KOPT-K1 (cell line): ENCODE data around the gene RRP36.
"Not testable (repeated sequence)": the region's sequence is repeated elsewhere in the genome, so short reads cannot be mapped to it uniquely, and the experiment has no call there.

ENCODE experiments used
- H3K27ac ChIP-seq: fragments of 200-600 bp; sonication (generic); 2 replicates; pipeline ENCODE4 v1.5.1; 2016; ENCODE audit warnings: antibody characterized with exemption, mild to moderate bottlenecking, low read depth, low read length; ENCODE audit not compliant: poor library complexity, severe bottlenecking
- H3K36me3 ChIP-seq: fragments of 200-600 bp; sonication (generic); 2 replicates; pipeline ENCODE4 v1.5.1; 2017; ENCODE audit warnings: antibody characterized with exemption, mild to moderate bottlenecking, low read length, moderate library complexity; ENCODE audit not compliant: insufficient read depth
- H3K9me3 ChIP-seq: fragments of 200-600 bp; sonication (generic); 2 replicates; pipeline ENCODE4 v1.5.1; 2017; ENCODE audit warnings: antibody characterized with exemption, low read length, mild to moderate bottlenecking; ENCODE audit not compliant: insufficient read depth, poor library complexity, severe bottlenecking

The RRP36 gene

DNA sequence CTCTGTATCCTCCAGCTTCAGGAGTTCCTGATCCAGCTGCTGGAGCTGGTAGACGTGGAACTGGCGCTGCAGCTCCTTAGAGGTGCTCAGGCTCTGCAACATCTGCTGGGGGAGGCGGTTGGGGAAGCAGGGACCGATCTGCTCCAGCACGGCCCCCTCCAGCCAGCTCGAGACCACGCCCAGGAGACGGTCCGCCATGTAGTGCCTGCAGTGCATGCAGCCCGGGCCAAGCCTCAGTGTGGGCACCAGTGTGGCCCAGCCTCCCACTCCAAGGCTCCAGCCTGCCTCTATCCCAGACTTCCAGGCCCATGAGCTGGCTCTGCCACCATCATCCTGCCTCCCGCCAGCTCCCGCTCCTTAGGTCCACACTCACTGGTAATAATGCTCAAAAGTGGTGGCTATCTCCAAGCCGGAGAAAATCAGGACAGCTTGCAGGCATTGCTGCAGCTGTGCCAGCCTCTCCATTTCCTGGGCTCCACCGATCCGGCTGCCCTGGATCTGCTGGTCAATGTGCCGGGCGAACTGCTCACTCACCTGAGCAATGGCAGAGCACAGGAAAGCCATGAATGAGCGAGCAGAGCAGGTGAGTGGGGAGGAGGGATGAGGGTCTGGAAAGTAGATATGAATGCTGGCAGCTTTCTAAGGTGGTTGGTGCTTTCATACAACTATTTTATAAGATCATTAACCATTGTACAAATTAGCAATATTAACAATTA, 19.3 kb downstream of the RRP36 start:
- Histone ChIP-seq H3K27ac (no peak overlapping the region), H3K36me3 (peaks cover 87% of the 10 kb centered on the region), H3K9me3 (no peaks in the 10 kb centered on the region)

DNA sequence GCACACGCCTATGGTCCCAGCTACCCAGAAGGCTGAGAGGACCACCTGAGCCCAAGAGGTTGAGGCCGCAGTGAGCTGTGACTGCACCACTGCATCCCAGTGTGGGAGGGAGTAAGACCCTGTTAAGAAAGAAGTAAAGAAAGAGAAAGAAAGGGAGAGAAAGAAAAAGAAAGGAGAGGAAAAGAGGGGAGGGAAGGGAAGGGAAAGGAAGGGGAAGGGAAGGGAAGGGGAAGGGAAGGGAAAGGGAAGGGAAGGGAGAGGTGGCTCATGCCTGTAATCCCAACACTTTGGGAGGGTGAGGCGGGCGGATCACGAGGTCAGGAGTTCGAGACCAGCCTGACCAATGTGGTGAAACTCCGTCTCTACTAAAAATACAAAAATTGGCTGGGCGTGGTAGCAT, 20.1 kb downstream of the RRP36 start:
- H3K9me3 ChIP-seq, H3K27ac ChIP-seq: not testable (repeated sequence)
- H3K36me3 ChIP-seq = peaks cover 89% of the 10 kb centered on the region

DNA sequence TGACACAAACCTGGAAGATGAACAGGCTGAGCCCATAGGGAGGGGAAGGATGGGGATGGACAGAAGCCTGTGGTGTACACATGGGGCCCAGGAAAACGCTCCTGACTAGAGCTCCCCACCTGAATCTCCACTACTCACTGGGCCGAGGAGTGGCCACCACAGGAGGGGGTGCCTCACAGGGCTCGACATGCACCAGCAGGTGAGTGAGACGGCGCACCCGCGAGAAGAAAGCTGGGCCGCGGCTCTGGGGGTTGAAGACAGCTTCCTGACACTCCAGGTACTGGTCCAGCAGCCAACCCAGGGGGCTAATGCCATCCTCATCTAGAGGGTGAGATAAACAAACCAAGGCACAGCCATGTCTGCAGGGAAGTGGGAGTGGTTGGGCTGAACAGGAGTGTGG, 21.9 kb downstream of the RRP36 start:
- no peak overlapping the region for H3K27ac ChIP-seq
- H3K9me3 ChIP-seq = no peaks in the 10 kb centered on the region
- H3K36me3 ChIP-seq = peaks cover 89% of the 10 kb centered on the region

DNA sequence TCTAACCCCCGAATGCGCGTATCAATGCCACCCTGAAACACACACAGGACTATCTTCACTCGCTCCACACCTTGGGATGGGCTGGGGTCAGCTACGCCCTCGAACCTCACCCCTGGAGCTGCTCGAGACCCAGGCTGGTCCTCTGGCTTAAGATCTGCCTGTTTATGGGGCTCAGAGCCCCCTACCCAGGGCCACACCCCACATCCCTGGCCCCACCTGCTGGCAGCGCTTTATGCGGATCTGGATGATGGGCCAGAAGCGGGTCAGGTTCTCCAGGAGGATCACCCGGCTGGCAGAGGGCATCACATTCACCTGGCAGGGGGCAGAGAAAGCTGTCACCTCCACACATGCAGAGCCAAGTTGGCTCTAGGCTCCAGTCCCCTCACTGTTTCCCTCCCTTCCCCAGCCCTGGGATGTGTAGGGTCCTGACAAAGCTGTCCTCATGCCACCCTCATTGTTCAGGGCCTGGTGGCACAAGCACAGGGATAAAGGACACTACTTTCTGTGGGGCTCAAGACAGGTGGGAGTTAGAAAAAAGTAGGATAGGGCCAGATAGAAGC, 24.0 kb downstream of the RRP36 start:
- no peaks in the 10 kb centered on the region for H3K9me3 ChIP-seq
- no peak overlapping the region for H3K27ac ChIP-seq
- H3K36me3 ChIP-seq = peaks cover 87% of the 10 kb centered on the region

DNA sequence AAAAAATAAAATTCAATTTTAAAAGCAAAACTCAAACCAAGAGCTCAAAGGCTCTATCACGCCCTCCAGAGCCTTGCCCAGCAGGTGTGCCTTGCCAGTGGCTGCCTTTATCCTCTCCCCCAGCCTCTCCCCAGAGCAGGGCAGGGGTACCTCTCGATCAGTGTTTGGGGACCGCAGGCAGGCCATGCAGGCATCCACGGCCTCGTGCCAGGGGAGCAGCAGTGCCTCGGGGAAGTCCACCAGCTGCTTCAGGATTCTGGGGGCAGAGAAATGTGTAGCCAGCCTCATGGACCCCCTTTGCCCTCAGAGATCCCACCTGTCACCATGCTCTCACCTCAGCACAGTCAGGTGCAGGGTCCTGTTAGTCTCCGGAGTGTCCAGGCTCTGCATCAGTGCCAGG, 26.6 kb downstream of the RRP36 start:
- H3K27ac ChIP-seq = no peak overlapping the region
- peaks cover 71% of the 10 kb centered on the region for H3K36me3 ChIP-seq
- H3K9me3 ChIP-seq = no peaks in the 10 kb centered on the region

DNA sequence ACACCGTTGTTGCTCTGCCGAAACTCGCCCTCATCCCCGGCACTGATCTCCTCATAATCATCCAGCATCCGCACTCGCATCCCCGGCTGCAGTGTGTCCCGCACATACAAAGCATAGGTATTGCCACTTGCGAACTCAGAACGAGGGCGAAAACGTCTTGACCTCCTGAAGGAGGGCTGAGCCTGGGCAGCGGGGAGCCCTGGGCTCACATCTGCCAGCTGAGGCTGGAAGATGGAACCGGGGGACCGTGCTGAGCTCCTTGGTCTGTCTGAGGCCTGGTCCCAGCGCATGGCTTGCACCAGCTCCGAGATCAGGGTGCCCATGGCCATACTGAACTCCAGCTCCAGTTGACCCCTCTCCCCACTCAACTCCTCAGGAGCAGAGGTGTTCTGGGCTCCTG, 29.6 kb downstream of the RRP36 start:
- Histone ChIP-seq H3K9me3 (no peaks in the 10 kb centered on the region), H3K36me3 (peaks cover 56% of the 10 kb centered on the region), H3K27ac (no peak overlapping the region)

DNA sequence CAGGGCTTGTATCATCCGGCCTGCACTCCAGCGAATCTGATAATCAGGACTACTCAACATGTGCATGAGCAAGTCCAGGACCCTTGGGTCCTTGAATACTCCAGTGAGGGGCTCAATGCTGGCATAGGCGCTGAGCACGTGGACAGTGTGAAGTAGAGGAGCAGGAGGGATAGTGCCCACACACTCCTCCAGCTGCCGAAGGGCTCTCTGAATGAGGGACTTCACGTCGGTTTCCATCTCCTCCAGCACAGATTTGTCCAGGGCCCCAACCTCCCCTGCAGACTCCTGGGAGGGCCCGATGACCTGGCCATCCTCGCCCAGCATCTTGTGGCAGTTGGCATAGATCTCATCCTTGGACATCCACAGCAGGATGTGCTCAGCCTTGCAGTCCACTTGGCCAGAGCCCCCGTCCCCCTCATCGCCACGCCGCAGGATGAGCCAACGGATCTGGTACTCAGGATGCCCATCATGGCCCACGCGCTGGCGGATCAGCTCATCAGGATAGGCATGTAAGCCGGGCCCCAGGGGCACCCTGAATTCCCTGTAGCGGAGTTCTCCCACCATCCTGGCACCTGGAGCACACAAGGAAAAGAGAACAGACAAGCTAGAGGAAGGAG, 30.9 kb downstream of the RRP36 start:
- Histone ChIP-seq H3K27ac (peak overlapping the region; percentile 85), H3K36me3 (peaks cover 47% of the 10 kb centered on the region), H3K9me3 (no peaks in the 10 kb centered on the region)

DNA sequence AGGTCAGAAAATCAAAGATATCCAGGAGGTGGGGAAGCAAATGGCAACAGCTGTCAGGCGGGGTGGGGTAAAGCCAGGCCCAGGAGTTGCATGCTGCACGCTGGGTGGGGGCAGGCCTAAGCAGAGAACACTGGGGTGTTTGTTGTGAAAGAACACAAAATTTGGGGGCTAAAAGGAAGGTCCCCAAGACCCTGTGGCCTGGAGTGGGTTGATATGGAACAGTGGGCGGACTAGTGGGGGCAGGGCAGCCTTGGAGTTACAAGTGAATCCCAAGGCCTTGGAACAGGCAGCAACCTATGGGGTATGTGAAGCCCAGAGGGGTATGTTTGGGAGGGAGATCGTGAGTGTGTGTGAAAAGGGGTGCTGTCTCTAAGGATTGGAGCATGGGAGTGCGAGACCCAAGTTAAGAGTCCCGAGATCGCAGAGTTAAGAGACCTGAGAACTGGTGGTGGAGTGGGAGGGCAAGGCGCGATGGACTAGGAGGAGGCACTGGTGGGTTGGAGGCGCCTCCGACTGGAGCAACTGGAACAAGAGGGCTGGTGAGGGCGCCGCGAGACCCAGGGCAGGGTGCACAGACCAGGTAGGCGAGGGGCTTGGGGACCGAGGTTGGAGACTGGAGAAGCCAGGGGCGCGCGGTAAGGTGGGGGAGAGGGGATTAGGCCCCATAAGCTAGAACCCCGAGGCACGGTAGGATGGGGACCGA, 31.6 kb downstream of the RRP36 start:
- Histone ChIP-seq H3K36me3 (peaks cover 46% of the 10 kb centered on the region), H3K9me3 (no peaks in the 10 kb centered on the region), H3K27ac (peak overlapping the region; percentile 85)

DNA sequence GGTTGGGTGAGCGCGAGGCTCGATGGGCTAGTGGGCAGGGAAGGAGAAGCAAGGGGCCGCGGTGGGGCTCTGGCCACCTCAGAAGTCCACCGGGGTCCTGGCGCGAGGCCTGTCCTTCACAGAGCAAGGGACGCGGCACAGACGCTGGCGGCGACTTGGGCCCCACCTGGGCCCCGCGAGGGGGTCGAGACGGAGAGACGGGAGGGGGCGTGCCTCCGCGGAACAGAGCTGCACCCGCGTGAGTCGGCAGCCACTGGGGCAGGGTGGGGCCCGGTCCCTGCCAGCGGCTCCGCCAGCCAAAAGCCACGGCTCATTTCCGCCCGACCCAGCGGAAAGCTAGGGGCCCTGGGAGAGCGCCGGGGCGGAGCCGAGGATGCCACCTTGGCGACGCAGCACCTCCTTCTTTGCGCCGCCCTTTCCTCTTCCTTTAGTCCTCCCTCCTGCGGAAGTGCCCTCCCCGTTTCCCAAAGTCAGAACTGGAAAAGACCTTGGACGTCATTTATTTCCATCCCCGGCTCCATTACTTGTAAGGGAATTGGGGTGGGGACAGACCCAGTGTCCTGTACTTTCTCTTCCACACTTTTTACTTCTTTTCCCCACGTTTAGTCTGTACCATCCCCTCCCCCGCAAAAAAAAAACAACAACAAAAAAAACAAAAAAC, 32.3 kb downstream of the RRP36 start, which contains the start of gene CUL7:
CUL7 (minus strand) TSS at position 307 of the 661 bp plus-strand sequence. CDS start 1,063 bp downstream, outside the sequence.
- peaks cover 43% of the 10 kb centered on the region for H3K36me3 ChIP-seq

DNA sequence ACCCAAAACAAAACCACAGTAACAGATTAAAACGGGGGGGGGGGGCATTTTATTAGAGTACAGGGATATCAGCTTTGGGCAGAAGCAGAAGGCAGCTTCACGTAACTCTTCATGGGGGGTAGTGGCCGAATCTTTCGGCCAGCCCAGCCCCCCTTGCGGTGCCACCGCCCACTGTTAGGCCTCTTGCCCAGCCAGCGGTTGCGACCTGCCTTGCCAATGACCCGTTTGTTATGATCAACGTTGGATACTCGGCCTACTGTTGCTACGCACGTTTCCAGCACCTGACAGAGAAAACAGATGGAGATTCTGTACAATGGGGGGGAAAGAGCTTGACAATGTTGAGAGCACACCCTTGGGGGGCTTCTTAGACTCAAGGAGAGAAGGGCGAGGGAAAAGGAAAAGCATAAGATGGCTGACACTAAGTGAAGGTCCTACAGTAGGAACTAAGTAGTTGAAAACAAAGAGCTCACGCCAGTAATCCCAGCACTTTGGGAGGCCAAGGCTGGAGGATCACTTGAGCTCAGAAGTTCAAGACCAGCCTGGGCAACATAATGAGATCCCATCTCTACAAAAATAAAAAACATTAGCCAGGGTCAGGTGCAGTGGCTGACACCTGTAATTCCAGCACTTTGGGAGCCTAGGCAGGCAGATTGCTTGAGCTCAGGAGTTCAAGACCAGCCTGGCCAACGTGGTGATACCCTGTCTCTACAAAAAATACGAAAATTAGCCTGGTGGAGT, 33.0 kb downstream of the RRP36 start:
- Histone ChIP-seq H3K36me3 (peaks cover 38% of the 10 kb centered on the region), H3K27ac (peak overlapping the region; percentile 85), H3K9me3 (no peaks in the 10 kb centered on the region)

More for the DNA sequence above, 32.3 kb downstream of the RRP36 start, which contains the start of gene CUL7:
- Histone ChIP-seq H3K9me3 (no peaks in the 10 kb centered on the region), H3K27ac (peak within 1 kb of the TSS; percentile 85)

DNA sequence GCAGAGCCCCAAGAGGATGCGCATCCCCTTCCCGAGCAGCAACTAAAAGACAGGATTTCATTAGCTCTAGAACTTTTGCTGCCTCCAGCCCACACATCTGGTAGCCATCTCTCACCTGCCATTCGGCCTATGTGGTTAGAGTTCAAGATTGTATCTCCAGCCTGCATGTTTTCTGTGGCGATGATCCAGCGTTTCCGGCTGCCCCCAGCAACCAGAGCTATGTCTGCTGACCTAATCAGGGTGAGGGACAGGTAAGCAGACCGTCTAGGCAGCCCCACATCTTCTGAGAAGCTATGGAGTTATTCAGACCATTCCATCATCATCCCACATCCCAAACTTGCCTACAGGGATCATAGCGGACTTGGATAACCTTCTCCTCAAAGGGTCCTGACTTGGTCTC, 34.5 kb downstream of the RRP36 start:
- Histone ChIP-seq H3K27ac (no peak overlapping the region), H3K36me3 (peaks cover 24% of the 10 kb centered on the region; the same call in 1 of the 2 replicates), H3K9me3 (no peaks in the 10 kb centered on the region)

DNA sequence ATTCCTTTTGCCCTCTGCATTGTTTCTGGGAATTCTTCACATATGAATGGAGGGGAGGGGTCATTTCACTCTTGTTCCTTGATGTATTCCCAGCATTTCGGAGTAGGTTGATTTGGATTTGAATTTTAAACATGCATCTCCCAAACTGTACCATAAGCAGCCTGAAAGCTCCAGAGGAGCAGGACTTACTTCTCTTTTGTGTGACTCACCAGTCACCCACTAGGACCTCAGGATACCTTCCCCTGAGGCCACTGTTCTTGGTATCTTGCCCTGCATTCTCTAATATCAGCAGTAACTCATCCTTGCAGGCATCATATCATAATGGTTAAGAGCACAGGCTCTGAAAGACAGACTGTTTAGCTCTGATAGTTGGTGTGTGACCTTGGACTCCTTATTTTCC, 37.1 kb downstream of the RRP36 start:
- H3K27ac ChIP-seq = peak overlapping the region; percentile 61
- H3K36me3 ChIP-seq = peaks cover 22% of the 10 kb centered on the region; the same call in 1 of the 2 replicates
- no peaks in the 10 kb centered on the region for H3K9me3 ChIP-seq

DNA sequence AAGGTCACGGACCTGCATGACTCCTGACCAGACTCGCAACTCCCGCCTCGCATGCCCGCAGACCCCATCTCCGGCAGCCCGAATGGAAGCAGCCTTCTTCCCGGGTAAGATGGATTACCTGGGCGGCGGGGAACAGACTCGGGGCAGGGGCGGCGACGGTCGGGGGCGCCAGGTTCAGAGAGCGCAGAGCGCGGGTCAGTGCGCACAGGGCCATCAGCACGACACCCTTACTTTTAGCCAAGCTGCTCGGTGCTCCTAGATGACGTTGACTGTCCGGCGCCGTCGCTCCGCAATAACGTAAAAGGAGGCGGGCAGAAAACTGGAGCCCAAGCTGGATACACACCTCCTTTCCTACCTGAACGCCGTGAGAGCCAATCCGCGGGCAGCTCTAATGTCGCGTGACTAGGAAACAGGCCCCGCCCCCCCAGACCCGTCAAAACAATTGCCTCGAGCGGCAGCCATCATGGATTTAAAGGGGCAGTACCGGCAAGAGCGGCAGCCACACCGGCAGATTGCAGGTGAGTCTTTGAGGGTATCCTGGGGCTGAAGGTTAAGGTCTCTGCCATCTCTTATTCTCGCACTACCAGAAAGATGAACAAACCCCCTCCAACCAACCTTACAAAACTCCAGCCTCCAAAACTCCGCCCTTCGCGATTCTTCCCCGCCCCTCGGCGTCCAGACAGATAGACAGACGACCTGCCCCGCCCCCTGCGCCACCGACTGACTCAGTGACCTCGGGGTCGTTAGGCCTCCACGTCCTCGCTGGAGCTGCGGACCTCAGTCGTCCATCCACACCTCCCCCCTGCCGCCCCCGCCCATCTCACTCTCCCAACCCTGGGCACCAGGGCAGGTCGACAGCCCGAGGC, 38.0 kb downstream of the RRP36 start, which contains the start of the genes KLC4 and MRPL2:
KLC4 (plus strand) TSS at position 464 of the 866 bp plus-strand sequence. CDS start 1,705 bp downstream, outside the sequence.
MRPL2 (minus strand) TSS at position 267 of the 866 bp plus-strand sequence; CDS start at position 214, 53 bp downstream.
- H3K36me3 ChIP-seq = peaks cover 22% of the 10 kb centered on the region; the same call in 1 of the 2 replicates
- H3K9me3 ChIP-seq = no peaks in the 10 kb centered on the region
- H3K27ac ChIP-seq = peak within 1 kb of the TSS; percentile 61
